ENCODE results near the gene ALG12.

DNA sequence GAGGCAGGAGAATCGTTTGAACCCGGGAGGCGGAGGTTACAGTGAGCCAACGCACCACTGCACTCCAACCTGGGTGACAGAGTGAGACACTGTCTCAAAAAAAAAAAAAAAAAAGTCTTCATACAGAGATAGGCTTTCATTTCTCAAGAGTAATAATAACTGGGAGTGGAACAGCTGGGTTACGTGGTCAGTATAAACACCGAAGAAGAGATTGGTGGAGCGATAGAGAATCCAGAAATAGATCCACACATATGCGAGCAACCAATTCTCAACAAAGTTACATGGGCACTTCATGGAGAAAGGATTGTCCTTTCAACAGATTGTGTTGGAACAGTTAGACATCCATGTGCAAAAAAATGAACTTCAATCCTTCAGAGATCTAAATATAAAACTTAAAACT is 40.0 kb downstream of the ALG12 start:
- no peak for TF ChIP-seq EZH2 (optimal IDR thresholded peaks at IDR 0.05; ENCODE audit: low read depth, low read length)
- TF ChIP-seq, protein P1, sequence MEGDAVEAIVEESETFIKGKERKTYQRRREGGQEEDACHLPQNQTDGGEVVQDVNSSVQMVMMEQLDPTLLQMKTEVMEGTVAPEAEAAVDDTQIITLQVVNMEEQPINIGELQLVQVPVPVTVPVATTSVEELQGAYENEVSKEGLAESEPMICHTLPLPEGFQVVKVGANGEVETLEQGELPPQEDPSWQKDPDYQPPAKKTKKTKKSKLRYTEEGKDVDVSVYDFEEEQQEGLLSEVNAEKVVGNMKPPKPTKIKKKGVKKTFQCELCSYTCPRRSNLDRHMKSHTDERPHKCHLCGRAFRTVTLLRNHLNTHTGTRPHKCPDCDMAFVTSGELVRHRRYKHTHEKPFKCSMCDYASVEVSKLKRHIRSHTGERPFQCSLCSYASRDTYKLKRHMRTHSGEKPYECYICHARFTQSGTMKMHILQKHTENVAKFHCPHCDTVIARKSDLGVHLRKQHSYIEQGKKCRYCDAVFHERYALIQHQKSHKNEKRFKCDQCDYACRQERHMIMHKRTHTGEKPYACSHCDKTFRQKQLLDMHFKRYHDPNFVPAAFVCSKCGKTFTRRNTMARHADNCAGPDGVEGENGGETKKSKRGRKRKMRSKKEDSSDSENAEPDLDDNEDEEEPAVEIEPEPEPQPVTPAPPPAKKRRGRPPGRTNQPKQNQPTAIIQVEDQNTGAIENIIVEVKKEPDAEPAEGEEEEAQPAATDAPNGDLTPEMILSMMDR (IDR thresholded peaks at IDR 0.05; ENCODE audit: low read length) = no peak
- no peak for TF ChIP-seq EZH2phosphoT487 (IDR thresholded peaks at IDR 0.05; ENCODE audit: low read length)
